Fibroblast of mammary gland (primary cell): ENCODE measurements around the gene WRAP73.

Experiments used
- DNase-seq: peaks from one replicate; pipeline ENCODE4 v3.0.0-alpha.2; 2010; ENCODE audit warnings: low read depth
- H3K4me3 ChIP-seq: 2 replicates; pipeline ENCODE4 v1.5.1; 2011; ENCODE audit warnings: low read depth, mild to moderate bottlenecking, low read length, moderate library complexity; ENCODE audit not compliant: control insufficient read depth
- TF ChIP-seq, protein P1 (sequence below): conservative IDR thresholded peaks from 2 replicates; pipeline ENCODE4 v1.5.1; 2011; ENCODE audit warnings: low read depth, low read length, inconsistent platforms; ENCODE audit not compliant: control insufficient read depth, insufficient read depth

Gene WRAP73

DNA sequence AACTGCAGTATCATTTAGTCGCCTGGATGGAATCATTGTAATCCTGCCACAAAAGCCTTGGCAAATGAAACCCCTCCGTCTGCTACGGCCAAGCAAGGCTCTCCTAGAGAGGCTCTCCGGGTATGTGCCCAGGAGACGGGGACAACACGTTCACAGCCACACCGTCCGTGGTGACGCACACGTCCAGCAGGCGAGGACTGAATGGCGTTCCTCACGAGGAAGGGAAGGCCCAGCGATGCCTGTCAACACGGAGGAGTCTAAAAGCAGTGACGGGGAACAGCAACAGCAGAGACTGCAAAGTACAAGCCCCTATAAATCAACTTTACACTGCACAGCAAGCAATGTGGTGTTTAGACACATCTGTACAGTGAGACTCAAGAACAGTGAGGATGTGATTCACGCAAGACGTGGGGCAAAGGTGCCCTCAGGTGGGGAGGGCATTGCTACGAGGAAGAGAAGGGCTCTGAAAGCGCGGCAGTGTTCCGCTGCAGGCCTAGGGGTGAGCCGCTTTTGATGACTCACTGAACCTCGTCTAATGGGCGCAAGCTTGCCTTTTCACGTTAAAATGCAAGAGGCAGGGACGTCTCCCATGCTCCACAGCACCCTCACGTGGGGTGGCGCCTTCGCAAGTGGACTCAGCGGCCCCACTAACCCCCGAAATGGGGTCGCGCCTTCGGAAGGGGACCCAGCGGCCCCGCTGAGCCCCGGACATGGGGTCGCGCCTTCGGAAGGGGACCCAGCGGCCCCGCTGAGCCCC lies 6.8 kb downstream of the WRAP73 start:
- no peak overlapping the region for H3K4me3 ChIP-seq
- DNase-seq: no peak
- TF ChIP-seq, protein P1, sequence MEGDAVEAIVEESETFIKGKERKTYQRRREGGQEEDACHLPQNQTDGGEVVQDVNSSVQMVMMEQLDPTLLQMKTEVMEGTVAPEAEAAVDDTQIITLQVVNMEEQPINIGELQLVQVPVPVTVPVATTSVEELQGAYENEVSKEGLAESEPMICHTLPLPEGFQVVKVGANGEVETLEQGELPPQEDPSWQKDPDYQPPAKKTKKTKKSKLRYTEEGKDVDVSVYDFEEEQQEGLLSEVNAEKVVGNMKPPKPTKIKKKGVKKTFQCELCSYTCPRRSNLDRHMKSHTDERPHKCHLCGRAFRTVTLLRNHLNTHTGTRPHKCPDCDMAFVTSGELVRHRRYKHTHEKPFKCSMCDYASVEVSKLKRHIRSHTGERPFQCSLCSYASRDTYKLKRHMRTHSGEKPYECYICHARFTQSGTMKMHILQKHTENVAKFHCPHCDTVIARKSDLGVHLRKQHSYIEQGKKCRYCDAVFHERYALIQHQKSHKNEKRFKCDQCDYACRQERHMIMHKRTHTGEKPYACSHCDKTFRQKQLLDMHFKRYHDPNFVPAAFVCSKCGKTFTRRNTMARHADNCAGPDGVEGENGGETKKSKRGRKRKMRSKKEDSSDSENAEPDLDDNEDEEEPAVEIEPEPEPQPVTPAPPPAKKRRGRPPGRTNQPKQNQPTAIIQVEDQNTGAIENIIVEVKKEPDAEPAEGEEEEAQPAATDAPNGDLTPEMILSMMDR: no peak

DNA sequence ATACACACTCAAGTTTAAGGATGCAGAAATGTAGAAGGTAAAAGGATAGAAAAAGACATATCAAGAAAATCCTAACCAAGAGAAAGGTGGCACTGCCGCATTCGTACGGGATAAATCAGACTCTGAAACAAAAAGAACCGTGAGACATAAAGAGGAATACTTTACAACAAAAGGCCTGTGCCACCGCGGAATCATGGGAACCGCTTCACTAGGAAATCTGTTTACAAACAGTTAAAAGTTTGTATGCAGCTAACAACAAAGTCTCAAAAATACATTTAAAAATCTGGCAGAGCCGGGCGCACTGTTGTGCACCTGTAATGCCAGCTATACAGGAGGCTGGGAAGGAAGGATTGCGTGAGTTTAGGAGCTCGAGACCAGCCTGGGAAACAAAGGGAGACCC lies 8.1 kb downstream of the WRAP73 start:
- no peak for DNase-seq
- H3K4me3 ChIP-seq: no peak overlapping the region
- TF ChIP-seq, protein P1: no peak

- DNase-seq: no peak
- TF ChIP-seq, protein P1: no peak
- no peak overlapping the region for H3K4me3 ChIP-seq
Measured at GRCh38 chr1:3641046-3641760, 8.7 kb downstream of the WRAP73 start.

DNA sequence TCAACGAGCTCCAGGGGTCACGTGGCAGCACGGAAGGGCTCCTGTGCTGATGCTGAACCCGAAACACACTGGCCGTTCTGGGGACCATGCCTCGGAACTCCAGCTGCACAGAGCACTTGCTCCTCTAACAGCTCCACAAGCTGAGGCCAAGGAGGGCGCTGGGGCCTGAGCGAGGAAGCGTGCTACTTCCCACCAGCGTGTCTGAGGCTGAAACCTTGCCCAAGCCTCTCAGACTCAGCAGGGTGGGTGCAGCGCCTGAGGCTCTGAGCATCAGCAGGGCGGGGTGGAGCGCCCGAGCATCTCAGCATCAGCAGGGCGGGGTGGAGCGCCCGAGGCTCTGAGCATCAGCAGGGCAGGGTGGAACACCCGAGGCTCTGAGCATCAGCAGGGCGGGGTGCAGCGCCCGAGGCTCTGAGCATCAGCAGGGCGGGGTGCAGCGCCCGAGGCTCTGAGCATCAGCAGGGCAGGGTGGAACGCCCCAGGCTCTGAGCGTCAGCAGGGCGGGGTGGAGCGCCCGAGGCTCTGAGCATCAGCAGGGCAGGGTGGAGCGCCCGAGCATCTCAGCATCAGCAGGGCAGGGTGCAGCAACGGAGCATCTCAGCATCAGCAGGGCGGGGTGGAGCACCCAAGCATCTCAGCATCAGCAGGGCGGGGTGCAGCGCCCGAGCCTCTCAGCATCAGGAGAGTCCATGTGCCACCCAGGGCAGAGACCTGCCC lies 9.6 kb downstream of the WRAP73 start:
- TF ChIP-seq, protein P1: no peak
- no peak overlapping the region for H3K4me3 ChIP-seq
- DNase-seq: no peak

- no peak overlapping the region for H3K4me3 ChIP-seq
- TF ChIP-seq, protein P1: no peak
- no peak for DNase-seq
Measured at GRCh38 chr1:3639397-3639911, 10.4 kb downstream of the WRAP73 start.

- TF ChIP-seq, protein P1: no peak
- no peak for DNase-seq
- no peak overlapping the region for H3K4me3 ChIP-seq
Measured at GRCh38 chr1:3638676-3639075, 11.2 kb downstream of the WRAP73 start.
